HG02970 (cell line): ENCODE measurements around the gene KYAT1.
A peak's percentile ranks its signal among the peaks of the same experiment; 100 is the strongest.
"Not testable (repeated sequence)": the region's sequence is repeated elsewhere in the genome, so short reads cannot be mapped to it uniquely, and the experiment has no call there.

ENCODE experiments used
- ATAC-seq: cut with Tn5 transposase; IDR thresholded peaks from one replicate; pipeline ENCODE4 v1.9.1; 2021; ENCODE audit warnings: mild to moderate bottlenecking, moderate library complexity, moderate number of reproducible peaks; ENCODE audit not compliant: unreplicated experiment, low FRiP score

The KYAT1 gene

GRCh38 chr9:128821584-128822406, 60.0 kb downstream of the KYAT1 start:
- no peak for ATAC-seq

GRCh38 chr9:128820665-128821583, 60.8 kb downstream of the KYAT1 start:
- ATAC-seq, result no peak

DNA sequence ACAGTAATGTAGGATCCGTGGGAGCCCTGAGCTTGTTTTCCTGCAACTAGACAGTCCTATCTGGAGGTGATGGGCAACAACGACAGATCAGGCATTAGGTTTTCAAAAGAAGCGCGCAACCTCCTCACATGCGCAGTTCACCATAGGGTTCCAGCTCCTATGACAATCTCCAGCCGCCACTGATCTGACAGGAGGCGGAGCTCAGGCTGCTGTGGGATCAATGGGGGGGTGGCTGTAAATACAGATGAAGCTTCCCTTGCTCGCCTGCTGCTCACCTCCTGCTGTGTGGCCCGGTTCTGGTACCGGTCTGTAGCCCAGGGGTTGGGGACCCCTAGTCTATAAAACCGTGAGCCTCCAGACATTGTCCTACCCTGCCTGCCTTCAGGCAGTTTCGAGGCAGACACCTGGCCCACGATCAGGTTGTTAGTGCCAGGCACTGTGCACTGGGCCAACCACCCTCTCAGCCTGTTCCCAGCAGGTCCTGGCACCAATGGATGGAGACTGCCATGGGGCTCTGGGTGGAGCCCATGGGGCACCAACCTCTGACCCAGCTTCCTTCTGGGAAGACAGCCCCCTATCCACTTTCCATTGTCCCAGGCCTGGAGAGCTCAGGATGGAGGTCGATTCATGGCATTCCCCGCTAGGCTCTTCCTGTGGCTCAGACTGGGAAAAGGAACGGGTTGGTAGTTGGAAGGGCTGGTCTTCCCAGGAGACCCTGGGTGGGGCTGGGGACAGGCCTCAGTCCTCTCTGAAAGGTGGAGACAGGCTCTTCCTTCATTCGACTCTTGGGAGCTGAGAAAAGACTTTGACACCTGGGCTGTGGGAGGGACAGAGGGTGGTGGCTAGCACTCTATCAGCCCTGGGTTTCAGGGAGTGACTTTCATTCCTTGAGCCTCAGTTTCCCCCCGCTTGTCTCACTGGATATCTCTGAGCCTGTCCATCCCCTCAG, 61.8 kb downstream of the KYAT1 start:
- no peak for ATAC-seq

- ATAC-seq, result peak; percentile 25
These were observed 62.7 kb downstream of the KYAT1 start for GRCh38 chr9:128818839-128819715.

GRCh38 chr9:128818099-128818838, 63.5 kb downstream of the KYAT1 start, which contains the start of gene ENDOG:
TSS of gene ENDOG (plus strand) at chr9:128818500. CDS start at chr9:128818685, 185 bp downstream.
- ATAC-seq, result peak; percentile 89

GRCh38 chr9:128810873-128811272, 70.9 kb downstream of the KYAT1 start:
- ATAC-seq, result no peak

- ATAC-seq, result no peak
These were observed 71.9 kb downstream of the KYAT1 start for GRCh38 chr9:128809831-128810230.

GRCh38 chr9:128809036-128809599, 72.6 kb downstream of the KYAT1 start:
- no peak for ATAC-seq

GRCh38 chr9:128808543-128808942, 73.2 kb downstream of the KYAT1 start:
- ATAC-seq, result no peak

- no peak for ATAC-seq
These were observed 73.9 kb downstream of the KYAT1 start for GRCh38 chr9:128807827-128808226.

DNA sequence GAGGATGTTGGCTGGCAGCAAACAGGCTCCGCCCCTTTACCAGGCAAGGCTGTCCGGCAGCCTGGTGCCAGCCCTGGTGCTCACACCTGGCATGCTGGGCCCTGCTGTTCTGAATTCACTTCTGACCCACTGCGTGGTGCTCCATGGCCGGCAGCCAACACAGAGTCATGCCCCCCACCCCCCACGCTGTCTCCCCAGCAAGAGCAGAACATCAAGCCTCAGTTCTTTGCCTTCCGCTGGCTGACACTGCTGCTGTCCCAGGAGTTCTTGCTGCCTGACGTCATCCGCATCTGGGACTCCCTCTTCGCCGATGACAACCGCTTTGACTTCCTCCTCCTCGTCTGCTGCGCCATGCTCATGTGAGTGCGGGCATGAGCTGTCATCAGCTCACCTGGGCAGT, 76.1 kb downstream of the KYAT1 start:
- ATAC-seq, result no peak

- no peak for ATAC-seq
These were observed 79.3 kb downstream of the KYAT1 start for GRCh38 chr9:128802482-128802881.

DNA sequence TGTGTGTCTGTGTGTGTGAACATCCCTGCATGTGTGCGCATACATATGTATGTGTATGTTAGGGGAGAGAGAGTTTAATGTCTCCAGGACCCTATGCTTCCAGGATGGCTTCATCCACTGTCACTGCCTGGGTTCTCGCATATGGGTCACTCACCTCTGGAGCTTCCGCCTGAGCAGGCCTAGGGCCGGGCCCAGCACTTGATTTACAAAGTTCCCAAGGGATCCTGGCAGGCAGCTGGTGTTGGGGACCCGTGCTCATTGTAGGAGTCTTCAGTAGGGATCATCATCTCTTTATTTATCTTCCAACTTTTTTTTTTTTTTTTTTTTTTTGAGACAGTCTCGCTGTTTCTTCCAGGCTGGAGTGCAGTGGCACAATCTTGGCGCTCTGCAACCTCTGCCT, 81.7 kb downstream of the KYAT1 start:
- ATAC-seq, result no peak

GRCh38 chr9:128798896-128799295, 82.9 kb downstream of the KYAT1 start:
- ATAC-seq, result no peak

GRCh38 chr9:128794961-128795360, 86.8 kb downstream of the KYAT1 start:
- not testable (repeated sequence) for ATAC-seq

- no peak for ATAC-seq
These were observed 88.6 kb downstream of the KYAT1 start for GRCh38 chr9:128792978-128793686.

GRCh38 chr9:128792134-128792533, 89.6 kb downstream of the KYAT1 start:
- ATAC-seq, result no peak

DNA sequence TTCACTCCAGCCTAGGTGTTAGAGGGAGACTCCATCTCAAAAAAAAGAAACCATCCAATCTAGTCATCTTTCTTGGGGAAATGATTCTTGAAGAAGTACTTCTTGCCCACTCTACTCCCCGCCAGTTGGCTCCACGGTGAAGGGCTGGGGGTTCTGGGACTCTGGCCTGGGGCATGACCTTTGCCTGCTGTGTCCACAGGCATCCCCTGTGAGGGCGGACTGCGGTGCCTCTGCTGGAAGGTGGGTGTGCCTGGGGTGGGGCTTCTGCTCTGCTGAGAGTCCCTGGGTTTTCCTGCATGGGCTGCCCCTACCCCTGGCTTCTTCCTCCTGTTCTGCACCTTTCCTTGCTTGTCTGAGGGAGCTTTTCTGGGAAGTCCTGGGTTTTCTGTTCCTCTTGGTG, 91.2 kb downstream of the KYAT1 start:
- no peak for ATAC-seq
